Left lung (tissue), 10 donors: ENCODE results near the gene TMEM150C. TPM values are rescaled to one million over a fixed set of nuclear protein-coding genes. Genes with fewer than 3 reads are reported as not detected.

Experiments used
- ATAC-seq: fragments of 200-7000 bp; cut with Tn5 transposase; one replicate; pipeline ENCODE4 v1.9.1; 2020; ENCODE audit warnings: moderate library complexity
- DNase-seq, 4 donors: peaks; one replicate each; pipeline ENCODE4 v3.0.0-alpha.2; 2013 to 2020
- H3K27ac ChIP-seq, 2 donors: fragments of 200-600 bp; sonication (generic) in 1 of 2; one replicate each; pipeline versions ENCODE4 v1.5.0 to v1.8.0; 2020 to 2021
- H3K27me3 ChIP-seq, 2 donors: fragments of 200-600 bp; sonication (generic) in 1 of 2; one replicate each; pipeline versions ENCODE4 v1.5.0 to v1.8.0; 2020 to 2021
- H3K36me3 ChIP-seq, 2 donors: fragments of 200-600 bp; sonication (generic) in 1 of 2; one replicate each; pipeline versions ENCODE4 v1.5.0 to v1.8.0; 2020 to 2021
- H3K4me1 ChIP-seq, 2 donors: fragments of 200-600 bp; one replicate each; pipeline ENCODE4 v1.8.0; 2021
- H3K4me3 ChIP-seq, 2 donors: fragments of 200-600 bp; sonication (generic) in 1 of 2; one replicate each; pipeline versions ENCODE4 v1.5.0 to v1.8.0; 2020 to 2021; ENCODE audit warnings: mild to moderate bottlenecking in 1 of 2
- H3K9me3 ChIP-seq, 2 donors: fragments of 200-600 bp; sonication (generic) in 1 of 2; one replicate each; pipeline versions ENCODE4 v1.5.0 to v1.8.0; 2020 to 2021
- intact Hi-C, 2 donors: fragments of 100-400 bp; cut with DNase I; formaldehyde crosslinking; loops; one replicate each; pipeline versions ENCODE4 v1.11.2 to v1.14.2; 2022
- polyA plus RNA-seq, 6 donors: library from polyadenylated mRNA; unstranded; fragments of 120-200 nt; gene quantifications; one replicate each; pipeline ENCODE4 v1.2.1, GENCODE V29; 2013; ENCODE audit not compliant: insufficient read length in 6 of 6
- total RNA-seq, 2 donors: library from RNA; stranded (reverse); fragmentation: NEBNext Ultra II Directional; extraction: Animal tissue kit (Norgen Biotek cat#: 25700); gene quantifications; one replicate each; pipeline ENCODE4 v1.2.1, GENCODE V29; 2021
- TF ChIP-seq, protein P1 (sequence below), 2 donors: fragments of 200-600 bp; sonication (generic) in 1 of 2; IDR thresholded peaks; one replicate each; pipeline versions ENCODE4 v1.5.0 to v1.8.0; 2021; ENCODE audit warnings: antibody characterized with exemption in 2 of 2
- donor health status: DM: no; HTN: yes; CAD: no.
- donor health status: DM: no; HTN: no; CAD: no.

The TMEM150C gene
- total and polyA plus RNA-seq, 8 donors: 4.3 to 18.9 (median 16.0) TPM

DNA sequence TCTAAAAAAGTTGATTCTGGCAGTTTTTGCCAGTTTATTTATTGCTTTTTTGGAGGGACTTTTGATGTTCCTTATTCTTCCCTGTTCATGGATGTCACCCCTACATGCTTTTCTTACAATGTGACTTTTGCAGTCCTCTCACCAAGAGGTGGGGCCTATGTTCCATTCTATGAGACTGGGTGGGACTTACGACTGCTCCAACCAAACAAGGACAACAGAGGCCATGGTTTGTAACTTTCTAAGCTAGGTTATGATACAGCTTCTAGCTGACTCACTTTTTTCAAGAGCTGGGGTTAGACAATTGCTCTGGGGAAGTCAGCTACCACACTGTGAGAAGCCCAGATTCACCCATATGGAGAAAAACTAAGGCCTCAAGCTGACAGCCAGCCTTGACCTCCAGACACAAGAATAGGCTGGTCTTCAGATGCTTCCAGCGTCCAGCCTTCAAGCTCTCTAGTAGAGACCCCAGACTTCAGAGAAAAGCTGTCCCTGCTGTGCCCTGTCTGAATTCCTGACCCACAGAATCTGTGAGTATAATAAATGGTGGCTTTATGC is 91.9 kb downstream of the TMEM150C start:
- ATAC-seq: peak; percentile 26
- Histone ChIP-seq H3K36me3 (peaks cover 0 to 6% of the 10 kb centered on the region in 2 donors), H3K4me1 (no peaks in the 10 kb centered on the region), H3K4me3 (no peak overlapping the region), H3K27me3 (no peaks in the 10 kb centered on the region), H3K9me3 (no peaks in the 10 kb centered on the region), H3K27ac (no peak overlapping the region)
- TF ChIP-seq, protein P1, sequence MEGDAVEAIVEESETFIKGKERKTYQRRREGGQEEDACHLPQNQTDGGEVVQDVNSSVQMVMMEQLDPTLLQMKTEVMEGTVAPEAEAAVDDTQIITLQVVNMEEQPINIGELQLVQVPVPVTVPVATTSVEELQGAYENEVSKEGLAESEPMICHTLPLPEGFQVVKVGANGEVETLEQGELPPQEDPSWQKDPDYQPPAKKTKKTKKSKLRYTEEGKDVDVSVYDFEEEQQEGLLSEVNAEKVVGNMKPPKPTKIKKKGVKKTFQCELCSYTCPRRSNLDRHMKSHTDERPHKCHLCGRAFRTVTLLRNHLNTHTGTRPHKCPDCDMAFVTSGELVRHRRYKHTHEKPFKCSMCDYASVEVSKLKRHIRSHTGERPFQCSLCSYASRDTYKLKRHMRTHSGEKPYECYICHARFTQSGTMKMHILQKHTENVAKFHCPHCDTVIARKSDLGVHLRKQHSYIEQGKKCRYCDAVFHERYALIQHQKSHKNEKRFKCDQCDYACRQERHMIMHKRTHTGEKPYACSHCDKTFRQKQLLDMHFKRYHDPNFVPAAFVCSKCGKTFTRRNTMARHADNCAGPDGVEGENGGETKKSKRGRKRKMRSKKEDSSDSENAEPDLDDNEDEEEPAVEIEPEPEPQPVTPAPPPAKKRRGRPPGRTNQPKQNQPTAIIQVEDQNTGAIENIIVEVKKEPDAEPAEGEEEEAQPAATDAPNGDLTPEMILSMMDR (IDR thresholded peaks at IDR 0.05): no peak
- DNase-seq: no peak
- intact Hi-C loops: loop anchor here in 1 of 2 donors (10.0 kb wide), 1 partner anchor 335 kb away; no protein-coding TSS in a partner anchor

DNA sequence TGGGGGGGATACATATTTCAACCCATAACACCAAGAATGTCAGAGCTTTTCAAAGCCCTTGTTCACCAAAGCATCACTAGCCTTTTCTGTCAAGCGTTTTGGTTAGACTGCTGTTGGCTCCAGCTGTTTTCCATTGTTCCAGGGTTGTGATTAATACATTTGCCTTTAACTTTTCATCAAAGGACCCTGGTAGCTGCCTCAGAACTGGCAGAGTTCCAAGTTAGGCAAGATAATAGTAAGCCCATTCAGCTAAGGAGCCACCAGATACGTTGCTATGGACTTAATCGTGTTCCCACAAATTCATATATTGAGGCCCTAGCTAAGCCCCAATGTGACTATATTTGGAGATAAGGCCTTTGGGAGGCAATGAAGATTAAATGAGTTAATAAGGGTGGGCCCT is 94.3 kb downstream of the TMEM150C start:
- DNase-seq (no peak), ATAC-seq (no peak)
- no peak overlapping the region for H3K4me3 ChIP-seq
- intact Hi-C loops: loop anchor here in 1 of 2 donors (10.0 kb wide), 1 partner anchor 337 kb away; no protein-coding TSS in a partner anchor
- H3K27me3 ChIP-seq: no peaks in the 10 kb centered on the region
- no peak overlapping the region for H3K27ac ChIP-seq
- no peaks in the 10 kb centered on the region for H3K4me1 ChIP-seq
- H3K36me3 ChIP-seq: peaks cover 0 to 13% of the 10 kb centered on the region in 2 donors
- H3K9me3 ChIP-seq: no peaks in the 10 kb centered on the region
- TF ChIP-seq, protein P1 (IDR thresholded peaks at IDR 0.05): no peak

DNA sequence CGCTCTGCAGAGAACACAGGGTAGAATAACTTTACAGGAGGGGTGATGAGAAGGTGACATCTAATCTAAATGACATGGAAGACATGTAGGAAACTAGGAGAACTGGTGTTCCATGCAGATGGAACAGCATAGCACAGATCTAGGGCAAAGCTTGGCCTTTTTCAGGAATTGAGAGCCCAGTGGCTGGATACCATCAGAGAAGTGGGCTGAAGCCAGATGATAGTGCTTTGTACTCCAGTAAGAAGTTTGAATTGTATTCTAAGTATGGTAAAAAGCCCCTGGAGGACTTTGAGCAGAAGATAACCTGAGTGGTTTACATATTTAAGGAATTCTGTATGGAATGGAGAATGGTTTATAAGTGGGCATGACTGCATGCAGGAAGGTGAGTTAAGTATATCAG is 98.6 kb downstream of the TMEM150C start:
- no peak overlapping the region for H3K4me3 ChIP-seq
- no peak overlapping the region for H3K27ac ChIP-seq
- no peaks in the 10 kb centered on the region for H3K9me3 ChIP-seq
- DNase-seq (no peak), ATAC-seq (peak; percentile 9)
- intact Hi-C loops: loop anchor here in 1 of 2 donors (5.0 to 10.0 kb wide), 2 partner anchors 274 to 342 kb away; no protein-coding TSS in a partner anchor
- H3K36me3 ChIP-seq: peaks cover 0 to 46% of the 10 kb centered on the region in 2 donors
- no peaks in the 10 kb centered on the region for H3K27me3 ChIP-seq
- no peaks in the 10 kb centered on the region for H3K4me1 ChIP-seq
- TF ChIP-seq, protein P1 (IDR thresholded peaks at IDR 0.05): no peak

DNA sequence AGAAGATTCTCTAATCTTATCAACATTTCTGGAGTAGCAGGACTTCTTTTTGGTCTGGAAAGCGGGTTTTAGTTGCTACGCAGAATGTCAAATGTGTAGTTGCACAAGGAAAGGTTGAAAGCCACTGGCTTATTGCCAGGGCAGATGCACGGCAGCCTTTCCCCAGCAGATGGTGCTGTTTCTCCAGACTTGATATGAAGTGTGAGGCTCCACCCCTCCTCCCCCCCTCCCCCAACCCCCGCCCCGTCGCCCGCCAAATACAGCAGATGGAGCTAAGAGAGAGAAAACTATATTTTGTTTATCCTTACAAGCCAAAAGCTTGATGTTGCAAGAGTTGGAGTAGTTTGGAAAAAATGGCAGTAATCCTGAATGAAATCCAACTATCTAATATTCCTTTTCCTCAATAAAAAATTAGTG is 99.4 kb downstream of the TMEM150C start:
- intact Hi-C loops: loop anchor here in 1 of 2 donors (5.0 to 10.0 kb wide), 2 partner anchors 275 to 342 kb away; no protein-coding TSS in a partner anchor
- Histone ChIP-seq H3K27me3 (no peaks in the 10 kb centered on the region), H3K36me3 (peaks cover 0 to 48% of the 10 kb centered on the region in 2 donors), H3K27ac (no peak overlapping the region), H3K4me1 (no peaks in the 10 kb centered on the region), H3K4me3 (no peak overlapping the region), H3K9me3 (no peaks in the 10 kb centered on the region)
- peak; percentile 96 for ATAC-seq
- TF ChIP-seq, protein P1 (IDR thresholded peaks at IDR 0.05): peak; percentile 85 to 91
- peak; percentile 75 to 95 (median 86) for DNase-seq

DNA sequence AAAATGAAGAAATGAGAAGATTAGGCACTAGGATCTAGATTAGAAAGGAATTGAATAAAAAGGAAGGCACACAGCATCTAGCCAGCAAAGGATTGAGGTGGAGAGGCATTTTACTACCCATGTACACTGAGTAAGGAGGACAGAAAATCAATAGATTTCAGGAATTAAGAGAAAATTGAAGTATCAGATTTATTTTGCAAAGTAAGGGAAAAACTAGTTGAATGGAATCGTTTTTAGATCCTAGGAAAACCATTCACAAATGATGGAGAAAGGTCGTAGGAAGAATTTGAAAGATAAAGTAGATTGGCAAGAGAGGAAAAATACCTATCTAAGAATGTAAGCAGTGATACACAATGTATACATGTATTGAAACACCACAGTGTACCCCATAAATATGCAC is 100.1 kb downstream of the TMEM150C start:
- Histone ChIP-seq H3K4me1 (no peaks in the 10 kb centered on the region), H3K36me3 (peaks cover 0 to 55% of the 10 kb centered on the region in 2 donors), H3K4me3 (no peak overlapping the region), H3K27me3 (no peaks in the 10 kb centered on the region), H3K9me3 (no peaks in the 10 kb centered on the region), H3K27ac (no peak overlapping the region)
- no peak for DNase-seq
- TF ChIP-seq, protein P1 (IDR thresholded peaks at IDR 0.05): no peak
- no peak for ATAC-seq
- intact Hi-C loops: loop anchor here in 1 of 2 donors (5.0 to 10.0 kb wide), 2 partner anchors 276 to 343 kb away; no protein-coding TSS in a partner anchor
